Activated T-helper 1 cell treated with anti-CD3 and anti-CD28 coated beads, Interleukin-12 subunit alpha, Interleukin-12 subunit beta, Interleukin-2, Interleukin-4 antibody, amounts not matched to agents 30 ng/mL and 10 ng/mL and 1 ng/mL, durations not matched to agents 14 hours and 24 hours and 36 hours (primary cell): Measurements from ENCODE around the gene PARD6G. TPM values are rescaled to one million over a fixed set of nuclear protein-coding genes. Genes with fewer than 3 reads are reported as not detected.

Experiments
- DNase-seq: peaks from one replicate; pipeline ENCODE4 v3.0.0; 2021; ENCODE audit warnings: low spot score
- H3K27ac Mint-ChIP-seq: one replicate; pipeline ENCODE4 v1.8.0; 2021; ENCODE audit warnings: mild to moderate bottlenecking, mixed read lengths
- H3K27me3 Mint-ChIP-seq: one replicate; pipeline ENCODE4 v1.8.0; 2022; ENCODE audit warnings: mild to moderate bottlenecking, moderate library complexity, mixed read lengths; ENCODE audit not compliant: insufficient read depth
- H3K36me3 Mint-ChIP-seq: one replicate; pipeline ENCODE4 v1.8.0; 2021; ENCODE audit warnings: low read depth, mixed read lengths
- H3K4me1 Mint-ChIP-seq: one replicate; pipeline ENCODE4 v1.8.0; 2021; ENCODE audit warnings: low read depth, mixed read lengths
- H3K4me3 Mint-ChIP-seq: one replicate; pipeline ENCODE4 v1.8.0; 2021; ENCODE audit warnings: mild to moderate bottlenecking, moderate library complexity, mixed read lengths
- H3K9me3 Mint-ChIP-seq: one replicate; pipeline ENCODE4 v1.8.0; 2021; ENCODE audit warnings: mixed read lengths
- intact Hi-C: fragments of 100-400 bp; cut with micrococcal nuclease; formaldehyde crosslinking; loops from one replicate; pipeline ENCODE4 v1.15.1; 2024
- total RNA-seq: library from RNA; stranded (reverse); gene quantifications from 2 replicates; pipeline ENCODE4 v1.2.3, GENCODE V29; 2022

Gene PARD6G
- total RNA-seq, 1 donor from 2014 or later, result 0.10 TPM

DNA sequence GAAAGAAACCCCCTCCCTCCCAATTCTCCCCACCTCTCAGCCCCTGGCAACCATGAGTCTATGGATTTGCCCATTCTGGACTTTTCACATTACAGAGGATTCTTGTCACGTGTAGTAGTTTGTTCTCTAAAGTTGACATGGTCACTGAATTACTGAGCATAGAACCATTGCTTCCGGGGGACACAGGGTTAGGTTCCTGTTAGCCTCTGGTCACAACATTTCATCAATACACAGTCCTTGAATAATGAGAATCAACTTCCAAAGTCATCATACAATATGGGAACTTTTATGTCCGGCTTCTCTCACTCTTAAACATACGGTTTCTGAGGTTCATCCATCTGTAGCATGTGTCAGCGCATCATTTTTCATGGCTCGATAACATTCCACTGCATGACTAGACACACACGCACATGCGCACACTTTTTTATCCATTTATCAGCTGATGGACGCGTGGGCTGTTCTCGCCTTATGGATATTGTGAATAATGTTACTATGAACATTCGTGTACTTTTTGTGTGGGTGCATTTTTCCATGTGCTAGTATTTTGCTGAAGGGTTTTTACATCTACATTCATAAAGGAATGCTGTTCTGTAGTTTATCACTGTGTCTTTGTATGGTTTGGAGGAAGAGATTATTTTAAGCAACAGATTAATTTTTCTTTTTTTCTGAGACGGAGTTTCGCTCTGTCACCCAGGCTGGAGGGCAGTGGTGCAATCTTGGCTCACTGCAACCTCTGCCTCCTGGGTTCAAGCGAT is 48.1 kb downstream of the PARD6G start:
- no peaks in the 10 kb centered on the region for H3K36me3 Mint-ChIP-seq
- no peaks in the 10 kb centered on the region for H3K9me3 Mint-ChIP-seq
- no peak overlapping the region for H3K27ac Mint-ChIP-seq
- no peak for DNase-seq
- no peak overlapping the region for H3K4me3 Mint-ChIP-seq
- peaks cover 31% of the 10 kb centered on the region for H3K27me3 Mint-ChIP-seq
- intact Hi-C loops, result no loop called here
- peaks cover 8% of the 10 kb centered on the region for H3K4me1 Mint-ChIP-seq

DNA sequence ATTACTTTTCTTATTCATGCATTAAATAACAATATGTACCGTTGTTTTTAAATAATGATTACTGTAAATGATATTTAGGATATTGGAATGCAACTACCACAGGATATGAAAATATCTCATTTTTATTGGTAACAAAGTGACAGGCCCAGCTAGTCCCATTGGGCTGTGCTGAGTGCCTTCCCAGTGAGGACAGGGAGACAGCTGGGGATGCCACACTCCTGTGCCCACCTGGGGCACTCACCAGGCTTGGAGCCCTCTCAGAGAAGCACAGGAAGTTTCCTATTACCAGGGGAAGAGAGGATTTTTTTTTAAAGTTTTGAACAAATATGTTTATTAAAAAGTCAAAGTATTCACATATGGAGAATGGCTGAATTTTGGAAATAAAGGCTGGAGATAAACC is 48.9 kb downstream of the PARD6G start:
- H3K27me3 Mint-ChIP-seq, result peaks cover 29% of the 10 kb centered on the region
- intact Hi-C loops, result no loop called here
- no peak for DNase-seq
- no peak overlapping the region for H3K4me3 Mint-ChIP-seq
- H3K4me1 Mint-ChIP-seq, result peaks cover 8% of the 10 kb centered on the region
- no peaks in the 10 kb centered on the region for H3K36me3 Mint-ChIP-seq
- H3K27ac Mint-ChIP-seq, result no peak overlapping the region
- no peaks in the 10 kb centered on the region for H3K9me3 Mint-ChIP-seq

DNA sequence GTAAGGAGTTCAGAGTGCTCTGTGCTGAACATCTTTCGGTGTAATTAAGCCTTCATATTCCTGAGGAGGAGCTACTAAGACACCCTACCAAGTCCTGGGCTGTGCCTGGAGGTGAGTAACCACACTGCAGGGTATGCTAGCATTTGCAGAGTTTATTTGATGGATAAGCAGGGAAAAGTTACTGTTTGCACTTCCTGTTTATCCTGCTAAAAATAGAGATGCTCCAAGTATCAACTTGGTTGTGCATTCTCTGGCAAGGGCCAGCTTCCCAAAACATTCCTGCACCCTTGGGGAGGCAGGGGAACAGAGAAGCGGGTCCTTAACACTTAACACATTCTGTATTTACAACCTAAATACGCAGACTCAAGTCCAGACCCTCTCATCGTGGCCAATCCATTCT is 49.8 kb downstream of the PARD6G start:
- Mint-ChIP-seq H3K4me3 (no peak overlapping the region), H3K27ac (no peak overlapping the region), H3K4me1 (peaks cover 2% of the 10 kb centered on the region), H3K9me3 (no peaks in the 10 kb centered on the region), H3K27me3 (peaks cover 29% of the 10 kb centered on the region), H3K36me3 (no peaks in the 10 kb centered on the region)
- intact Hi-C loops, result no loop called here
- DNase-seq, result no peak

DNA sequence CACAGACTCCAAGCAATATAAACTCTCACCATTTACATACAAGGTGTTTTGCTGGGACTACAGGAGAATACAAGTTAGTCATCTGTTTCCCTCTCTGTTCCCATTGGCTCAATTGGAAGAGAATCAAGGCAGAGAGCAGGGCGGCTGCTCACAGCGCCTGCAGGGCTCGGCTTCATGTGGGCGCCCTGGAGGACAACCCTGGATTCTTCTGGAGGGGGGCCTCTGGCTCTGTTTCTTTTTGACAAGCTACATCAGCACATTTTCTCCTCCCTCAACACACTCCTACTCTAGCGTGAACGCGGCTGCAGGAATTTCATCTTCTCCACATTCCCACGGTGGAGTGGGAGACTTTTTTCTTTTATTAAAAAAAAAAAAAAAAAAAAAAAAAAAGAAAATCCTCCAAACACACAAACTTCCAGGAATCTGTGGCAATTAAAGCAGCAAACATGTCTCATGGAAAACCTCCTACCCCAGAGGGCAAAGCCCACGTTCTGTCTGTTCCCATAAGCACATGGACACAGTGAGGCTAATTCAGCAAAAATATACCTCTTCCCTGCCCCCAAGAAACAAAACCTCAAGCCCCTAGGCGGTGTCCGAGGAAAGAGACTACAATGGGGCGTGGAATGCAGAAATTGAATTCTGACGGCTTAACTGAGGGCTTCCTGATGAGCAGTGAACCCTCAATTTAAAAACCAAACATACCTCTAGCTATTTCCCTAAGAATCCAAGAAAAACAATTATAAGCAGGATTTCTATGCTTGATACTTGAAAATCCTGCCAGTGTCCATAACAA is 50.6 kb downstream of the PARD6G start:
- Mint-ChIP-seq H3K4me3 (no peak overlapping the region), H3K27ac (no peak overlapping the region), H3K9me3 (no peaks in the 10 kb centered on the region), H3K27me3 (peaks cover 29% of the 10 kb centered on the region), H3K36me3 (no peaks in the 10 kb centered on the region), H3K4me1 (no peaks in the 10 kb centered on the region)
- intact Hi-C loops, result no loop called here
- no peak for DNase-seq

DNA sequence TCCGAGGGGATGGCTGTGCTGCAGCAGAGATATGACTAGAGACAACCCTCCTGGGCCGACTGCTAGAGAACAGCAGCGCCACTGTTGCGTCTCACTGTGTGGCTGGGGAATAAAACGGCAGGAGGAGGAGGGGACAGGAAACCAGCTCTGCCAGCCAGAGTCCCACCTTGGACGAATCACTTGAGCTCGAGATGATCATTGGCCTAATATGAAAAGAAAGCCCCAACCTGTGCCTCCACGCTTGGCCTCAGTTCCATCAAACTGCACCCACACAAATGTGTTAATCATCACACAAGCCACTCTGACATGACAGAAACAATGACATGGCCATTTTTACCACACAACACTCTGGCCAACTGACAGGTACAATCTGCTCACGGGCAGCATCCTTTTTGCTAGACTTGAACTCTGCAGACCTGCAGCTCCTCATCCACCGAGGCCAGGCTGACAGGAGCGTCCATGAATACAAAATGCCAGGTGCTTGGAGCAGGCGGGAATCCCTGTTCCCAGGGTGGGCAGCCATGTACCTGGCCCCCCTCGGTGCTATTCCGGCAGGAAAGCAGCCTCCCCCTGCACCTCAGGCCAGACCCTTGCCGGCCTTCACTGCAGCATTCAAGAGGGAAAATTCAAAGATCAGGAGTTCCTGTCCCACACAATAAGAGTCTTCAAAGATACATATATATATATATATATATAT is 52.3 kb downstream of the PARD6G start:
- H3K9me3 Mint-ChIP-seq, result no peaks in the 10 kb centered on the region
- H3K4me1 Mint-ChIP-seq, result no peaks in the 10 kb centered on the region
- no peak overlapping the region for H3K4me3 Mint-ChIP-seq
- peaks cover 29% of the 10 kb centered on the region for H3K27me3 Mint-ChIP-seq
- intact Hi-C loops, result no loop called here
- no peak for DNase-seq
- no peaks in the 10 kb centered on the region for H3K36me3 Mint-ChIP-seq
- H3K27ac Mint-ChIP-seq, result no peak overlapping the region

DNA sequence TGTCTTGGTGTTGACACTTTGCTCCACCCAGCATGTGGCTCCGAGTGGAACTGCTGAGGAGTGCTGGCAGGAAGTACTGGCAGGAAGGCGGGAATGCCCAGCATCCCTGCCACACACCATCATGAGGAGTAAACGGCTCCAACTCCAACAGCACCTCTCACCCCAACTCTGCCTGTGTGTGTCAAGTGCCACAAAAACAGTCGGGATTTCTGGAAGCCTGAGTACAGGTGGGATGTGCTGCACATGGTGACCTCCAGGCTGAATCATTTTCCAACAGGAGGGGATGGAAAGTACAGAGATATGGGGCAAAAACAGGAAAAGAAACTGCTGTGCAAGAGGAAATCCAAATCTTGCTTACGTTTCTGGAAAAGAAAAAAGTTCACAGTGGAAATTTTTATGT is 53.6 kb downstream of the PARD6G start:
- H3K4me3 Mint-ChIP-seq, result no peak overlapping the region
- peaks cover 29% of the 10 kb centered on the region for H3K27me3 Mint-ChIP-seq
- intact Hi-C loops, result no loop called here
- no peak overlapping the region for H3K27ac Mint-ChIP-seq
- H3K4me1 Mint-ChIP-seq, result no peaks in the 10 kb centered on the region
- no peak for DNase-seq
- H3K36me3 Mint-ChIP-seq, result no peaks in the 10 kb centered on the region
- H3K9me3 Mint-ChIP-seq, result no peaks in the 10 kb centered on the region

DNA sequence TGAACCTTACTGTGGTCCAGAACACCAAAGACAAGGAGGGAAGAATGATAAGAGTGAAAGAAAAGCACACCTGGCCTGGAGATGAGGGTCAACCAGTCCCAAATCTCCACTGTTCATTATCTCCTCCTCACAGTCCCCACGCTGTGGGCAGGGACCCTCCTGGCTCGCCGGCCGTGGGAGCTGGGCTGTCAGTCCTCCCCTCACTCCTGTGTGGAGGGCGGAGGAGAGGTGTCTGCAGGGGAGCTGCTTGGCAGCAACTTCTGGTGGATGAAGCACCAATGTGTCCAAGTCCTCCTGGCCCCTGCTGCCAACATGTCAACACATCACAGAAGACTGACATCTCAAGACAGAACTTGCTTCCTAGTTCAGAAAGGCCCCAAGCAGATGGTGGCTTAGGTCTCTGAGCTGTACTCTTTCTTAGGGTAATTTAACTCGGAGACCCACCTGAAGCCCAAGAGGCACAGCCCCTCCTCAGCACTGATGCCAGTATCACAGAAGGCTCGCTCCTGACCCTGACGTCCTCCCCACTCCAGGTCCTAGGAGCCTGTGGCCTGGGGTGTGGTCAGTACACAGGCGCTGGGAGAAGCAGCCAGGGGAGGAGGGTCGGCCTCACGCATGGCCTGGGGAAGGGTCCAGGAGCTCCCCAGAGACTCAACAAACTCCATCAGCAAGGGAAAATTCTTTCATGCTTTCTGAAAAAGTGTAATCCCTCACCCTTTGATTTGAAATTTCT is 54.5 kb downstream of the PARD6G start:
- Mint-ChIP-seq H3K4me3 (no peak overlapping the region), H3K9me3 (no peaks in the 10 kb centered on the region), H3K27me3 (peaks cover 26% of the 10 kb centered on the region), H3K36me3 (no peaks in the 10 kb centered on the region), H3K27ac (no peak overlapping the region), H3K4me1 (no peaks in the 10 kb centered on the region)
- intact Hi-C loops, result no loop called here
- DNase-seq, result no peak

DNA sequence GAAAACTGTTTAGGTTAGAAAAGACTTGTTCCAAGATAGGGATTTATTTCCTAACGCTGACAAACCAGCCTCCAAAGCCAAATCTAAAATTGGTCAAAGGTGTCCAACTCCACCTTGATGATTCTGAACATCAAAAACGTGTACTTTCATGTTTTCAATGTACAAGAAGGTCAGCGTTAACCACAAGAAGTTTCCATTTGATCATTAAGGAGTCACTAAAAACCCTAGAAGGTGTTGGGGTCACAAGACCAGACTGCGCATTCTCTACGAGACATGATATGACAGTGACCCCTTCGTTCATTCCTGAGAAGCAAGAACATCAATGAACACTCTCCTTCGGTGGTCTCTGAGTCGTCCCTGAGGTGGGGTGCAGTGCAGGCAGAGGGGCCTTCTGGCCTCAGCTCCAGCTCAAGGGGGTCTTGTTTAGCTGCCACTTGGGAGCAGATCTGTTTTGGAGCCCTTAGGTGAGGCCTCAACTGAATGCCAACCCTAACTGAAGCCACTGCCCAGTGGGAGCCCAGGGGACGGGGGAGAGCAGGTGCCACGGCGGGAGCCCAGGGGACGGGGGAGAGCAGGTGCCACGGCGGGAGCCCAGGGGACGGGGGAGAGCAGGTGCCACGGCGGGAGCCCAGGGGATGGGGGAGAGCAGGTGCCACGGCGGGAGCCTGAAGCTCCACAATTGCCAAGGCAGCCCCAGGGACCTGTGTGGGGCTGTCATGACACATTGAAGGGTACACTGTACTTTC is 55.2 kb downstream of the PARD6G start:
- Mint-ChIP-seq H3K27me3 (peaks cover 21% of the 10 kb centered on the region), H3K4me1 (no peaks in the 10 kb centered on the region), H3K9me3 (no peaks in the 10 kb centered on the region), H3K27ac (no peak overlapping the region), H3K36me3 (no peaks in the 10 kb centered on the region), H3K4me3 (no peak overlapping the region)
- intact Hi-C loops, result no loop called here
- DNase-seq, result no peak

DNA sequence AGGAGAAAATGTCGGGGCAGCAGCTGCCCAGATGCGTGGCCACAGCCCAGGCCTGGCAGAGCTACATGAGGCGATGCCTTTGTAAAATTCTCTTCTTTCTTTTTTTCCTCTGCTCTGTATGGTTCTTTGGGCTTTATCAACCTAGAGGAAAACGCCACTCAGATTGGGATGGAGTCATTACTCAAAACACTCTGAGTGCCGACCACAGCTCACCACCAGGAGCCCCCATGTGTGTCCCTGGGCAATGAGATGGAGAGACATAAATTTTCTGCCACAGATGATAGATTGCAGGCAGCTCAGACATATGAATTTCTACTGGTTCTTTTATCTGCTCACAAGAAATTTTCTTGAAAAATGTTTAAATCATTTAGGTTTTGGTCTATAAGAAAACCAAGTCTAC is 56.0 kb downstream of the PARD6G start:
- DNase-seq, result no peak
- H3K4me1 Mint-ChIP-seq, result no peaks in the 10 kb centered on the region
- H3K27ac Mint-ChIP-seq, result no peak overlapping the region
- H3K4me3 Mint-ChIP-seq, result no peak overlapping the region
- intact Hi-C loops, result no loop called here
- no peaks in the 10 kb centered on the region for H3K36me3 Mint-ChIP-seq
- no peaks in the 10 kb centered on the region for H3K9me3 Mint-ChIP-seq
- H3K27me3 Mint-ChIP-seq, result peaks cover 18% of the 10 kb centered on the region

DNA sequence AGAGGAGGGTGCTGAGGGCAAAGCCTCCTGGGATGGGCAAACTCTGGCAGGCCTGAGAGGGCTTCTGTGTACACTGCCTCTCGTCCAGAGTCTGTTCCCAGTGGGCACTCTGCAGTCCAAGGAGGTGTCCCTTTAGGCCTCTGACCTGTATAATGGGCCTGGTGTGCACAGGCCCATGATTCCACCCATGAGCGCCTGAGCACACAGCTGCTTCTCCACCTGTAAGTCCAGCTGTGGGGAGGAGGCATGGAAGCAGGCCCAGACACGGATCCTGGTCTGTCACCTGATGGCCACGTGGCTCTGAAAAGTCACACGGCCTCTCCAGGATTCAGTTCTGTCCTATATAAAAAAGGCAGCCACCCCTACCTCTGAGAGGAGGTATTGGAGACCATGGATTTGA is 57.0 kb downstream of the PARD6G start:
- H3K36me3 Mint-ChIP-seq, result no peaks in the 10 kb centered on the region
- no peak for DNase-seq
- peaks cover 18% of the 10 kb centered on the region for H3K27me3 Mint-ChIP-seq
- H3K27ac Mint-ChIP-seq, result no peak overlapping the region
- intact Hi-C loops, result no loop called here
- no peaks in the 10 kb centered on the region for H3K4me1 Mint-ChIP-seq
- no peaks in the 10 kb centered on the region for H3K9me3 Mint-ChIP-seq
- no peak overlapping the region for H3K4me3 Mint-ChIP-seq

DNA sequence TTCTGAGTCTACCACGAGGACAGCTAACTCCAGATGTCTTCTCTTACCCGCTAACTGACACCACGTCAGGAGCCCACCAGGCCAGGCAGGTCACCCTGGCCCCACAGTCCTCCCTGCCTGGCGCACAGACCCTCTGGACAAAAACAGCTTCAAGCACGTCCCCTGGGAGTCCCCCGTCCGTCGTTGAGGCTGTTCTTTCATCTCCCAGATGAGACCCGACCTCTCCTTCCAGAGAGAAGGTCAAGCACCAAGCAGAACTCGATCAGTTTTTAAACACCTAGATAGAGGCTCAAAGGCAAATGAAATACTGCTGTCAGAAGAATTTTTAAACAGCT is 57.8 kb downstream of the PARD6G start:
- H3K36me3 Mint-ChIP-seq, result no peaks in the 10 kb centered on the region
- DNase-seq, result no peak
- H3K9me3 Mint-ChIP-seq, result no peaks in the 10 kb centered on the region
- intact Hi-C loops, result no loop called here
- no peak overlapping the region for H3K4me3 Mint-ChIP-seq
- no peaks in the 10 kb centered on the region for H3K4me1 Mint-ChIP-seq
- H3K27ac Mint-ChIP-seq, result no peak overlapping the region
- H3K27me3 Mint-ChIP-seq, result peaks cover 10% of the 10 kb centered on the region
